ENCODE measurements around the gene AMPD2. TPM values are rescaled to one million over a fixed set of nuclear protein-coding genes. Genes with fewer than 3 reads are reported as not detected.

AMPD2 gene
- total RNA-seq, 3 donors from 2014 or later (not counting 1 experiment from before 2014, with no cell fraction given): 200 to 271 (median 243) TPM

- no peak for ATAC-seq
- Histone ChIP-seq H3K27me3 (ENCODE audit: control insufficient read depth, insufficient read depth, low read length) (no peaks in the 10 kb centered on the region), H3K4me3 (ENCODE audit: low read length) (no peak overlapping the region), H3K27ac (ENCODE audit: low read length) (no peak overlapping the region), H3K4me1 (ENCODE audit: control insufficient read depth, insufficient read depth, low read length) (no peaks in the 10 kb centered on the region), H3K9me3 (ENCODE audit: control insufficient read depth, insufficient read depth, low read length) (no peaks in the 10 kb centered on the region), H3K36me3 (ENCODE audit: control insufficient read depth, insufficient read depth, low read length) (peaks cover 76% of the 10 kb centered on the region)
- H3K36me3 Mint-ChIP-seq: peaks cover 13% of the 10 kb centered on the region
- no peaks in the 10 kb centered on the region for H3K27me3 Mint-ChIP-seq (ENCODE audit: low read depth in 2 of 2)
- TF ChIP-seq, protein P1, sequence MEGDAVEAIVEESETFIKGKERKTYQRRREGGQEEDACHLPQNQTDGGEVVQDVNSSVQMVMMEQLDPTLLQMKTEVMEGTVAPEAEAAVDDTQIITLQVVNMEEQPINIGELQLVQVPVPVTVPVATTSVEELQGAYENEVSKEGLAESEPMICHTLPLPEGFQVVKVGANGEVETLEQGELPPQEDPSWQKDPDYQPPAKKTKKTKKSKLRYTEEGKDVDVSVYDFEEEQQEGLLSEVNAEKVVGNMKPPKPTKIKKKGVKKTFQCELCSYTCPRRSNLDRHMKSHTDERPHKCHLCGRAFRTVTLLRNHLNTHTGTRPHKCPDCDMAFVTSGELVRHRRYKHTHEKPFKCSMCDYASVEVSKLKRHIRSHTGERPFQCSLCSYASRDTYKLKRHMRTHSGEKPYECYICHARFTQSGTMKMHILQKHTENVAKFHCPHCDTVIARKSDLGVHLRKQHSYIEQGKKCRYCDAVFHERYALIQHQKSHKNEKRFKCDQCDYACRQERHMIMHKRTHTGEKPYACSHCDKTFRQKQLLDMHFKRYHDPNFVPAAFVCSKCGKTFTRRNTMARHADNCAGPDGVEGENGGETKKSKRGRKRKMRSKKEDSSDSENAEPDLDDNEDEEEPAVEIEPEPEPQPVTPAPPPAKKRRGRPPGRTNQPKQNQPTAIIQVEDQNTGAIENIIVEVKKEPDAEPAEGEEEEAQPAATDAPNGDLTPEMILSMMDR (IDR thresholded peaks at IDR 0.05): no peak
- no peak overlapping the region for H3K4me3 Mint-ChIP-seq
- 100% methylated on average over 2 of the region's 3 CpGs for WGBS (ENCODE audit: insufficient coverage)
- no peaks in the 10 kb centered on the region for H3K4me1 Mint-ChIP-seq
- no peak for DNase-seq
- no peaks in the 10 kb centered on the region for H3K9me3 Mint-ChIP-seq
- intact Hi-C loops (cut with micrococcal nuclease): no loop called here
- H3K27ac Mint-ChIP-seq: no peak overlapping the region
These were observed 33.6 kb upstream of the AMPD2 start for GRCh38 chr1:109586055-109586454.

DNA sequence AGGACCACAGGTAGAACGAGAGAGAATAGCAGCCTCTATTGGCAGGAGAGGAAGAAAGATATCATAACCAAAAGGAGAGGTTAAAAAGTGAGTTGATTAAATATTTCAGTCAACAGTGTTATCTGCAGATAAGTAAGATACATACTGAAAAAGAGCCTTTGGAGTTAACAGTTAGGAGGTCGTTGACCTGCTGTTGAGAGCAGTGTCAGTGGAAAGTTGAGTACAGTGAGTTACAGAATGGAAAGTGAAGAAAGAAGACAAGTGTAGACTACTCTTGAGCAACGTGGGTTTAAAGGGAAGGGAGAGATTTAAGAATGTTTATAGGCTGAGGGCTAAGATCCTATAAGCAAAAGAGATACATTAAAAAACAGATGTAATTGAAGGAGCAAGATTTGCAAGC lies 30.5 kb upstream of the AMPD2 start:
- no peak for DNase-seq
- TF ChIP-seq, protein P1 (IDR thresholded peaks at IDR 0.05): no peak
- no peak for ATAC-seq
- Histone ChIP-seq H3K9me3 (ENCODE audit: control insufficient read depth, insufficient read depth, low read length) (no peaks in the 10 kb centered on the region), H3K4me1 (ENCODE audit: control insufficient read depth, insufficient read depth, low read length) (no peaks in the 10 kb centered on the region), H3K27ac (ENCODE audit: low read length) (no peak overlapping the region), H3K27me3 (ENCODE audit: control insufficient read depth, insufficient read depth, low read length) (no peaks in the 10 kb centered on the region), H3K36me3 (ENCODE audit: control insufficient read depth, insufficient read depth, low read length) (peaks cover 90% of the 10 kb centered on the region), H3K4me3 (ENCODE audit: low read length) (no peak overlapping the region)
- Mint-ChIP-seq H3K9me3 (no peaks in the 10 kb centered on the region), H3K27ac (peak overlapping the region; percentile 7 to 29), H3K36me3 (peaks cover 20% of the 10 kb centered on the region), H3K27me3 (ENCODE audit: low read depth in 2 of 2) (no peaks in the 10 kb centered on the region), H3K4me1 (no peaks in the 10 kb centered on the region), H3K4me3 (no peak overlapping the region)
- 97% methylated on average over 3 of the region's 3 CpGs for whole genome bisulfite sequencing (ENCODE audit: insufficient coverage)
- intact Hi-C loops (cut with micrococcal nuclease): no loop called here

DNA sequence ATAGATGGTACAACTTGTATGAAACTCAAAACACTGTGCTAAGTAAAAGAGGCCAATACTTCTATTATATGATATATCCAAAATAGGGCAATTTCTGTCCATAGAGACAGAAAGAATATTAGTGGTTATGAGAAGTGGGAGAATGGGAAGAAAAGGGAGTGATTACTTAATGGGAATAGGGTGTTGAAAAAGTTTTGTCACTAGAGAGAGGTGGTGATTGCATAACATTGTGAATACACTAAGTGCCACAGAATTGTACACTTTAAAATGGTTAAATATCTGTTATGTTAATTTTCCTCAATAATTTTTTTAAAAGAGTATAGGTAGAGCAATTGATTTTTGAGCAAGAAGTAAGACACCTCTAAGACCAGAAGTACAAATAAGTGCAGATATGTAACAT lies 30.0 kb upstream of the AMPD2 start:
- Mint-ChIP-seq H3K9me3 (no peaks in the 10 kb centered on the region), H3K27me3 (ENCODE audit: low read depth in 2 of 2) (no peaks in the 10 kb centered on the region), H3K36me3 (peaks cover 20% of the 10 kb centered on the region), H3K27ac (peak overlapping the region; percentile 7 to 29), H3K4me1 (no peaks in the 10 kb centered on the region), H3K4me3 (no peak overlapping the region)
- intact Hi-C loops (cut with micrococcal nuclease): no loop called here
- H3K36me3 ChIP-seq (ENCODE audit: control insufficient read depth, insufficient read depth, low read length): peaks cover 87% of the 10 kb centered on the region
- no peaks in the 10 kb centered on the region for H3K27me3 ChIP-seq (ENCODE audit: control insufficient read depth, insufficient read depth, low read length)
- no peak overlapping the region for H3K4me3 ChIP-seq (ENCODE audit: low read length)
- H3K4me1 ChIP-seq (ENCODE audit: control insufficient read depth, insufficient read depth, low read length): no peaks in the 10 kb centered on the region
- DNase-seq (no peak), ATAC-seq (no peak)
- no peaks in the 10 kb centered on the region for H3K9me3 ChIP-seq (ENCODE audit: control insufficient read depth, insufficient read depth, low read length)
- TF ChIP-seq, protein P1 (IDR thresholded peaks at IDR 0.05): no peak
- no peak overlapping the region for H3K27ac ChIP-seq (ENCODE audit: low read length)

DNA sequence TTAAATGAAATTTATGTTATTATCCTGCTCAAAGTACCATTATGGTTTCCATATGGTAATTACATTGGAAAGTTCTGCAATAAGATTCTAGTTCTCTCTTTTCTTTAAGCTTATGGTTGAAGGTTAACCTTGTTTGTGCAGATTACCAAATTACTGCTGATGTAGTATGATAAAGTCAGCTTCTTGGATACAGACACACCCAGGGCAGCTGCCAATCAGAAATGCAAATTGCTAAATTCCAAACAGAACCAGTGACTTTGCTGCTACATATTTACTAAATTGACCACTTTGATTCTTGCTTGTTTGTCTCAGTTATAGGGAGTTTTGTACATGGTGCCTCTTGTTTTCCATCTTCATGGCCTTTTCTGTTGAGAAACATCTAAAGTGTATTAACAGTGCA lies 26.7 kb upstream of the AMPD2 start:
- intact Hi-C loops (cut with micrococcal nuclease): no loop called here
- Histone ChIP-seq H3K9me3 (ENCODE audit: control insufficient read depth, insufficient read depth, low read length) (no peaks in the 10 kb centered on the region), H3K27ac (ENCODE audit: low read length) (no peak overlapping the region), H3K4me3 (ENCODE audit: low read length) (no peak overlapping the region), H3K4me1 (ENCODE audit: control insufficient read depth, insufficient read depth, low read length) (no peaks in the 10 kb centered on the region), H3K27me3 (ENCODE audit: control insufficient read depth, insufficient read depth, low read length) (no peaks in the 10 kb centered on the region), H3K36me3 (ENCODE audit: control insufficient read depth, insufficient read depth, low read length) (peaks cover 71% of the 10 kb centered on the region)
- Mint-ChIP-seq H3K9me3 (no peaks in the 10 kb centered on the region), H3K4me1 (no peaks in the 10 kb centered on the region), H3K4me3 (no peak overlapping the region), H3K27ac (no peak overlapping the region), H3K27me3 (ENCODE audit: low read depth in 2 of 2) (no peaks in the 10 kb centered on the region), H3K36me3 (peaks cover 7% of the 10 kb centered on the region)
- no peak for ATAC-seq
- TF ChIP-seq, protein P1 (IDR thresholded peaks at IDR 0.05): no peak
- no peak for DNase-seq
